CD8-positive, alpha-beta memory T cell (primary cell): Measurements from ENCODE around the gene RNASEH2B. TPM values are rescaled to one million over a fixed set of nuclear protein-coding genes. Genes with fewer than 3 reads are reported as not detected.

Source experiments
- CTCF ChIA-PET: fragments of 350-600 bp; sonication (Branson Sonifier 250); formaldehyde crosslinking; loops from one replicate; lab custom pipeline; 2021; ENCODE audit warnings: antibody characterized with exemption; lab: Charles Lee
- POLR2A ChIA-PET: fragments of 350-600 bp; sonication (Branson Sonifier 250); formaldehyde crosslinking; loops from one replicate; lab custom pipeline; 2021; ENCODE audit warnings: antibody characterized with exemption; lab: Charles Lee
- DNase-seq, 5 donors: peaks; one replicate each; pipeline versions ENCODE4 v3.0.0 to v3.0.0-alpha.2; 2020 to 2022; ENCODE audit warnings: mixed read lengths in 1 of 5
- H3K27ac ChIP-seq: one replicate; pipeline ENCODE4 v1.7.0; 2013; ENCODE audit warnings: low read depth, mild to moderate bottlenecking, low read length, moderate library complexity
- H3K27me3 ChIP-seq: 2 replicates; pipeline ENCODE4 v1.7.0; 2013; ENCODE audit warnings: low read length, mild to moderate bottlenecking; ENCODE audit not compliant: insufficient read depth, poor library complexity, severe bottlenecking
- H3K36me3 ChIP-seq: 2 replicates; pipeline ENCODE4 v1.7.0; 2013; ENCODE audit warnings: mild to moderate bottlenecking, low read length, moderate library complexity; ENCODE audit not compliant: insufficient read depth
- H3K4me1 ChIP-seq: 2 replicates; pipeline ENCODE4 v1.7.0; 2013; ENCODE audit warnings: mild to moderate bottlenecking, low read length, moderate library complexity; ENCODE audit not compliant: insufficient read depth
- H3K4me3 ChIP-seq: 2 replicates; pipeline ENCODE4 v1.7.0; 2013; ENCODE audit warnings: mild to moderate bottlenecking, low read length
- H3K9me3 ChIP-seq: 2 replicates; pipeline ENCODE4 v1.7.0; 2013; ENCODE audit warnings: mild to moderate bottlenecking, low read length
- H3K27ac Mint-ChIP-seq, 8 donors: one replicate each; pipeline ENCODE4 v1.8.0; 2020 to 2021; ENCODE audit warnings: mixed read lengths in 8 of 8, mild to moderate bottlenecking in 6 of 8, inconsistent platforms in 3 of 8, moderate library complexity in 3 of 8
- H3K27me3 Mint-ChIP-seq, 2 donors: one replicate each; pipeline ENCODE4 v1.8.0; 2020 to 2021; ENCODE audit warnings: mixed read lengths in 2 of 2, mild to moderate bottlenecking in 1 of 2, moderate library complexity in 1 of 2
- H3K36me3 Mint-ChIP-seq, 3 donors: one replicate each; pipeline ENCODE4 v1.8.0; 2020 to 2021; ENCODE audit warnings: mixed read lengths in 3 of 3, inconsistent platforms in 1 of 3, mild to moderate bottlenecking in 1 of 3
- H3K4me1 Mint-ChIP-seq, 3 donors: one replicate each; pipeline ENCODE4 v1.8.0; 2020 to 2021; ENCODE audit warnings: mixed read lengths in 3 of 3, inconsistent platforms in 1 of 3, mild to moderate bottlenecking in 1 of 3
- H3K4me3 Mint-ChIP-seq, 7 donors: one replicate each; pipeline ENCODE4 v1.8.0; 2020 to 2021; ENCODE audit warnings: mixed read lengths in 7 of 7, mild to moderate bottlenecking in 6 of 7, moderate library complexity in 4 of 7, inconsistent platforms in 2 of 7
- H3K9me3 Mint-ChIP-seq, 5 donors: one replicate each; pipeline ENCODE4 v1.8.0; 2020 to 2022; ENCODE audit warnings: mixed read lengths in 5 of 5, mild to moderate bottlenecking in 3 of 5, moderate library complexity in 2 of 5, inconsistent platforms in 1 of 5
- polyA plus RNA-seq: library from polyadenylated mRNA; unstranded; fragments of 300-500 nt; fragmentation: Illumina TruSeq; gene quantifications from one replicate; pipeline ENCODE4 v1.2.3, GENCODE V29; 2021
- total RNA-seq, 2 experiments: library from RNA; stranded (reverse); gene quantifications; one replicate each; pipeline ENCODE4 v1.2.3, GENCODE V29; 2021

RNASEH2B gene
- total and polyA plus RNA-seq, 3 experiments from 2014 or later, result 62.1 to 102 (median 70.7) TPM

GRCh38 chr13:50995854-50996253, 86.3 kb downstream of the RNASEH2B start:
- Mint-ChIP-seq H3K27ac (no peak overlapping the region), H3K4me1 (peaks cover 14 to 26% (median 26%) of the 10 kb centered on the region in 3 donors), H3K36me3 (peaks cover 0 to 2% (median 0%) of the 10 kb centered on the region in 3 donors), H3K9me3 (no peaks in the 10 kb centered on the region), H3K27me3 (peaks cover 0 to 4% of the 10 kb centered on the region in 2 donors), H3K4me3 (no peak overlapping the region)
- Histone ChIP-seq H3K27ac (no peak overlapping the region), H3K4me1 (peaks cover 15% of the 10 kb centered on the region), H3K27me3 (no peaks in the 10 kb centered on the region), H3K9me3 (no peaks in the 10 kb centered on the region), H3K4me3 (no peak overlapping the region), H3K36me3 (no peaks in the 10 kb centered on the region)
- ChIA-PET CTCF (no interaction called here), POLR2A (no interaction called here)
- DNase-seq, result no peak

GRCh38 chr13:50998326-50998725, 88.7 kb downstream of the RNASEH2B start:
- Mint-ChIP-seq H3K27ac (no peak overlapping the region), H3K4me3 (no peak overlapping the region), H3K36me3 (peaks cover 0 to 2% (median 0%) of the 10 kb centered on the region in 3 donors), H3K9me3 (no peaks in the 10 kb centered on the region), H3K27me3 (peaks cover 4 to 15% of the 10 kb centered on the region in 2 donors), H3K4me1 (peaks cover 0 to under 1% (median under 1%) of the 10 kb centered on the region in 3 donors)
- Histone ChIP-seq H3K9me3 (no peaks in the 10 kb centered on the region), H3K36me3 (no peaks in the 10 kb centered on the region), H3K27ac (no peak overlapping the region), H3K4me3 (no peak overlapping the region), H3K4me1 (no peaks in the 10 kb centered on the region), H3K27me3 (no peaks in the 10 kb centered on the region)
- DNase-seq, result no peak
- CTCF ChIA-PET, result no interaction called here
- POLR2A ChIA-PET, result no interaction called here

- ChIA-PET CTCF (interaction anchor here (1.0 kb wide), 1 partner anchor 188 kb away, joined by 4 read pairs; no protein-coding TSS in a partner anchor), POLR2A (no interaction called here)
- DNase-seq, result no peak
- Mint-ChIP-seq H3K36me3 (peaks cover 0 to 2% (median 0%) of the 10 kb centered on the region in 3 donors), H3K9me3 (no peaks in the 10 kb centered on the region), H3K4me1 (no peaks in the 10 kb centered on the region), H3K27ac (no peak overlapping the region), H3K4me3 (no peak overlapping the region), H3K27me3 (peaks cover 5 to 27% of the 10 kb centered on the region in 2 donors)
- H3K4me1 ChIP-seq, result no peaks in the 10 kb centered on the region
- no peaks in the 10 kb centered on the region for H3K36me3 ChIP-seq
- H3K27ac ChIP-seq, result no peak overlapping the region
- H3K4me3 ChIP-seq, result no peak overlapping the region
- H3K9me3 ChIP-seq, result no peaks in the 10 kb centered on the region
- H3K27me3 ChIP-seq, result no peaks in the 10 kb centered on the region
These were observed 90.0 kb downstream of the RNASEH2B start for GRCh38 chr13:50999641-51000040.

GRCh38 chr13:51000061-51000460, 90.5 kb downstream of the RNASEH2B start:
- DNase-seq, result no peak
- no peak overlapping the region for H3K4me3 ChIP-seq
- ChIA-PET CTCF (interaction anchor here (1.0 kb wide), 1 partner anchor 189 kb away, joined by 4 read pairs; no protein-coding TSS in a partner anchor), POLR2A (no interaction called here)
- Mint-ChIP-seq H3K36me3 (peaks cover 0 to 2% (median 0%) of the 10 kb centered on the region in 3 donors), H3K4me3 (no peak overlapping the region), H3K4me1 (no peaks in the 10 kb centered on the region), H3K9me3 (no peaks in the 10 kb centered on the region), H3K27me3 (peaks cover 5 to 30% of the 10 kb centered on the region in 2 donors), H3K27ac (peak overlapping the region in 1 of 8 donors; percentile 79)
- no peaks in the 10 kb centered on the region for H3K36me3 ChIP-seq
- H3K27ac ChIP-seq, result no peak overlapping the region
- no peaks in the 10 kb centered on the region for H3K9me3 ChIP-seq
- H3K27me3 ChIP-seq, result no peaks in the 10 kb centered on the region
- no peaks in the 10 kb centered on the region for H3K4me1 ChIP-seq

- no peak overlapping the region for H3K4me3 Mint-ChIP-seq
- H3K36me3 ChIP-seq, result no peaks in the 10 kb centered on the region
- H3K4me1 ChIP-seq, result no peaks in the 10 kb centered on the region
- no peaks in the 10 kb centered on the region for H3K4me1 Mint-ChIP-seq
- H3K27ac ChIP-seq, result no peak overlapping the region
- H3K9me3 Mint-ChIP-seq, result no peaks in the 10 kb centered on the region
- no peak for DNase-seq
- H3K27ac Mint-ChIP-seq, result peak overlapping the region in 1 of 8 donors; percentile 79
- peaks cover 5 to 36% of the 10 kb centered on the region in 2 donors for H3K27me3 Mint-ChIP-seq
- ChIA-PET CTCF (interaction anchor here (1.0 kb wide), 1 partner anchor 189 kb away, joined by 4 read pairs; no protein-coding TSS in a partner anchor), POLR2A (no interaction called here)
- no peaks in the 10 kb centered on the region for H3K9me3 ChIP-seq
- H3K4me3 ChIP-seq, result no peak overlapping the region
- H3K36me3 Mint-ChIP-seq, result peaks cover 0 to 2% (median 0%) of the 10 kb centered on the region in 3 donors
- no peaks in the 10 kb centered on the region for H3K27me3 ChIP-seq
These were observed 91.1 kb downstream of the RNASEH2B start for GRCh38 chr13:51000571-51001260.

GRCh38 chr13:51001335-51001734, 91.7 kb downstream of the RNASEH2B start:
- Histone ChIP-seq H3K4me3 (no peak overlapping the region), H3K27ac (no peak overlapping the region), H3K9me3 (no peaks in the 10 kb centered on the region), H3K27me3 (no peaks in the 10 kb centered on the region), H3K36me3 (no peaks in the 10 kb centered on the region), H3K4me1 (no peaks in the 10 kb centered on the region)
- ChIA-PET CTCF (no interaction called here), POLR2A (no interaction called here)
- no peak overlapping the region for H3K27ac Mint-ChIP-seq
- DNase-seq, result no peak
- no peak overlapping the region for H3K4me3 Mint-ChIP-seq
- no peaks in the 10 kb centered on the region for H3K4me1 Mint-ChIP-seq
- H3K9me3 Mint-ChIP-seq, result no peaks in the 10 kb centered on the region
- H3K36me3 Mint-ChIP-seq, result peaks cover 0 to 2% (median 0%) of the 10 kb centered on the region in 3 donors
- peaks cover 5 to 36% of the 10 kb centered on the region in 2 donors for H3K27me3 Mint-ChIP-seq

- H3K4me3 ChIP-seq, result no peak overlapping the region
- ChIA-PET CTCF (no interaction called here), POLR2A (no interaction called here)
- H3K36me3 Mint-ChIP-seq, result no peaks in the 10 kb centered on the region
- H3K4me1 Mint-ChIP-seq, result no peaks in the 10 kb centered on the region
- no peak overlapping the region for H3K27ac ChIP-seq
- H3K27me3 ChIP-seq, result no peaks in the 10 kb centered on the region
- H3K9me3 ChIP-seq, result no peaks in the 10 kb centered on the region
- H3K4me3 Mint-ChIP-seq, result no peak overlapping the region
- no peak for DNase-seq
- peaks cover 5 to 40% of the 10 kb centered on the region in 2 donors for H3K27me3 Mint-ChIP-seq
- no peaks in the 10 kb centered on the region for H3K36me3 ChIP-seq
- H3K27ac Mint-ChIP-seq, result no peak overlapping the region
- no peaks in the 10 kb centered on the region for H3K4me1 ChIP-seq
- H3K9me3 Mint-ChIP-seq, result no peaks in the 10 kb centered on the region
These were observed 93.1 kb downstream of the RNASEH2B start for GRCh38 chr13:51002736-51003135.

GRCh38 chr13:51003642-51004041, 94.1 kb downstream of the RNASEH2B start:
- Histone ChIP-seq H3K4me1 (no peaks in the 10 kb centered on the region), H3K36me3 (no peaks in the 10 kb centered on the region), H3K9me3 (no peaks in the 10 kb centered on the region), H3K27me3 (no peaks in the 10 kb centered on the region), H3K27ac (no peak overlapping the region), H3K4me3 (no peak overlapping the region)
- Mint-ChIP-seq H3K27ac (no peak overlapping the region), H3K9me3 (no peaks in the 10 kb centered on the region), H3K36me3 (no peaks in the 10 kb centered on the region), H3K4me1 (no peaks in the 10 kb centered on the region), H3K27me3 (peaks cover 5 to 40% of the 10 kb centered on the region in 2 donors), H3K4me3 (no peak overlapping the region)
- ChIA-PET POLR2A (no interaction called here), CTCF (no interaction called here)
- DNase-seq, result no peak
